Stimulated activated CD8-positive, alpha-beta memory T cell treated with anti-CD3 and anti-CD28 coated beads, Interleukin-15, amount 100 ng/mL, for 24 hours (primary cell): Measurements from ENCODE around the gene OLAH.
A peak's percentile ranks its signal among the peaks of the same experiment; 100 is the strongest.

Source experiments
- DNase-seq: peaks from one replicate; pipeline ENCODE4 v3.0.0-alpha.2; 2020; ENCODE audit warnings: low read depth

The OLAH gene

DNA sequence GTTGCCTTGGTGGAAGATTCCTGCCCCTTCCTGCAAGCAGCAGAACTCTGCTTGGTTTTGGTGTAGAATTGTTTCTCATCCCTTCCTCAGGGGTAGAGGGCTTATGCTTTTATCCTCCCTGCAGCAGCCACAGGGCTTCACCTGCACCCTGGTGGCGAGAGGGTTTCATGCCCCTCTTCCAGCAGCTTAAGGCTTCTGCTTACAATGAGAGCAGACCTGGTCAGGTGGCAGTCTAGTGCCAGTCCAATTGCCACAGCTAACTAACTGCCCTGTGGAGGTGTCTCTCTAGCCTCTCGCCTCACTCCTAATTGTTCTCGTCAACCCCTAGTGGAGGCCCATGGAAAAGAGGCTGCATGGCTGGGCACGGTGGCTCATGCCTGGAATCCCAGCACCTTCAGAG is 25.5 kb downstream of the OLAH start:
- DNase-seq = no peak

DNA sequence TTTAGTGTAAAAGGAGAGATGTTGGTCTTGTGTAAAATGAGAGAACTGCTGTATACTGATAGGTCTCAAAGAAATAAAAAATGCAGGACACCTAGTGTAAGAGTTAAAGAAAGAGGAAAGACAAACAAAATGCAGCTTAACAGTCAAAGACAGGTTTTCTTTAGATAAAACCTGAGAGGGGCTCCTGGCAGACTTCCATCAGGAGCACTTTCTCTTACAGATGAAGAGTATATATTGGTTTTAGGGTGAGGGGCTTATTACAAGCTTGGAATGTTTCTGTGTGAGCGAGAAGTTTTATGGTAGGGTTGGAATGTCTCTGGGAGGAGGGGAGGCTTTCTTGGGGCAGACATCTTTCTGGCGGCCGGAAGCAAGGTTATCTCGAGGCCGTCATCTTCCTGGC is 28.6 kb downstream of the OLAH start:
- DNase-seq = no peak

DNA sequence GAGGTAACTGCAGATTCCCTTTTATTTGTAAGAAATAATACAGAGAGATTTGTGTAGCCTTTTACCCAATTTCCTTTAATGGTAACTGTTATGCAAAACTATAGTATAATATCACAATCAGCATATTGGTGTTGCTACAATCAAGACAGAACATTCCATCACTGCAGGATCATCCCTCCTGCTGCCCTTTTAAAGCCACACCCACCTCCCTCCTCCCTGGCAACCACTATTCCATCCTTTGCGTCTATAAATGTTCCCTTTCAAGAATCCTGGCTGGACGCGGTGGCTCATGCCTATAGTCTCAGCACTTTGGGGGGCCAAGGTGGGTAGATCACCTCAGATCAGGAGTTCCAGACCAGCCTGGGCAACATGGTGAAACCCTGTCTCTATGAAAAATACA is 31.7 kb downstream of the OLAH start:
- DNase-seq = no peak

DNA sequence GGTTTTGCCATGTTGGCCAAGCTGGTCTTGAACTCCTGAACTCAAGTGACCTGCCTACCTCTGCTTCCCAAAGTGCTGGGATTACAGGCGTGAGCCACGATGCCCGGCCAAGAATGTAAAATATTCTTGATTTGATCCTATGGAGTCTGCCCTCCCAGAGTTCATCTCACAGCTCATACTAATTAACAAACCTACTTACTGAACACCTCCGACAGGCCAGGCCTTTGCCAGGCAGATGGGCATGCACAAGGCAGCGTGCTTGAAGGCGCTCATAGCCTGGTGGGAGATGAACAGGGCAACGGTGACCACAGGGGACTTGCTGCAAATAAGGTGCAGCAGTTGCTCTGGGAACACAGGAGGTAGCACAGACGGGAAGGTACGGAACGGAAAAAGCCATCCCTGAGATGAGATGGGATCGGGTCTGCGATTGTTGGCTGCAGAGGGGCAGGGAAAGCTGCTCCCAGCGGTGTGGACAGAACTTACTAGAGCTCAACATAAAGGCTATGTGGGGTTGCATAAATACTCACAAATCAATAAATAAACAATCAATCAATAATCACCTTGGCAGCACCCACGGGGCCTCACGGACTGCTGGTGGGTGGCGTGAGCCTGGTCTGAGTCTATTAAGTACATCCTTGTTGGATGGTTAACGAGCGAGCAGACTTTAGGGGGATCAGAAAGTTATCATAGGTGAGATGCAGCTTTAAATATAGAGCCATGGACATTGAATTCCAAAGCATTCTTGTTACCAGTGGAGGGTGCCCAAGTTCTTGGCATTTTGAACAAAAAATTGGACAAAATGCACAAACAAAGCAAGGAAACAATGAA is 40.1 kb downstream of the OLAH start:
- DNase-seq = no peak

DNA sequence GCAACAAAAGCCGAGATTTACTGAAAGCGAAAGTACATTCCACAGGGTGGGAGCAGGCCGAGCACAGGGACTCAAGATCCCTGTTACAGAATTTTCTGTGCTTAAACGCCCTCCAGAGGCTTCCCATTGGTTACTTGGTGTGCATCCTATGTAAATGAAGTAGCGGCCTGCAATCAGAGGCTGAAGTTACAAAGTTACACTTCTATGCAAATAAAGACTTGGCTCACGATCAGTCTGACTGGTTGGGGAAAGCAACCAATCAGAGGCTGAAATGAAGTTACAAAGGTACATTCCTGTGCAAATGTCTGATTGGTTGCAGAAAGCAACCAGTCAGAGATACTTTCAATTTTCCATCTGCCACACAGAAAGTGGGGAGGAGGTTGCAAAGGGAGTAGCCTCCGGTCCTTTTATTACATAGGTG is 40.8 kb downstream of the OLAH start:
- no peak for DNase-seq

DNA sequence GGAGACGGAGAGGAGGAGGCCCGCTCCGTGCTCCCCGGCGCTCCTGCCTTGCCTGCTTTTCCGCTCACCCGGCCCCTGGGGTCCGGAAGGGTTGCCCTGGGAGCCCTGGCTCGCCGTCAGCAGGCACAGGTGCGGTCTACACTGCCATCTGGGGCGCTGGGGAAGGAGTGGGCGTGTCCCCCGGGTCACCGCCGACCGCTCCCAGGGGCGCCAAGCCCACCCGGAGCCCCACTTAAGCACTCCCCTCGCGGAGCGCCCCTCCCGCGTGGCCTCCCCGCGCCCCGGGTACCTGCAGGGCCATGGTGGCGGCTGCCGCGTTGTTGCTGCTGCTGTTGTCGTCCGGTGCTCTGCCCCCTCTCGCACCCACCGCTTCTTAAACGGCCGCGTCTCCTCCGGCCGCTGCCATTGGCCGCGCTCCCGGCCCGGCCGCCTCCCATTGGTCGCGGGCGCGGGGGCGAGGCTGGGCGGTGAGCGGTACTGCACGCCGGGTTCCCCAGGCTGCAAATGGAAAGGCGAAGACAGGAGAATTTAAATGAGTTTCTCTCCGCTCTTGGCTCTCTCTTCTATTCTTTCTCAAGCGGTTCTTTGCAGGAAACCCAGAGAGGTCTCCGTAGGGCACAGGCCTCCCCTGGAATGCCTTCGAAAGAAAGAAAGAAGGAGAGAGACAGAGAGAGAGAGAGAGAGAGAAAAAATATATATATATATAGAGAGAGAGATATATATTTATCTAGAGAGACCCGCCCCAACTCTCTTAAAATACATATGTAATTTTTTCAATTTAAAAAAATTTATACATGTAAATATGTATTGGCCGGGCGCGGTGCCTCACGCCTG is 44.9 kb downstream of the OLAH start, which contains the start of gene ACBD7:
TSS of gene ACBD7 (minus strand) at position 349 of the 834 bp plus-strand sequence. CDS start at position 301, 48 bp downstream.
- peak; percentile 60 for DNase-seq

DNA sequence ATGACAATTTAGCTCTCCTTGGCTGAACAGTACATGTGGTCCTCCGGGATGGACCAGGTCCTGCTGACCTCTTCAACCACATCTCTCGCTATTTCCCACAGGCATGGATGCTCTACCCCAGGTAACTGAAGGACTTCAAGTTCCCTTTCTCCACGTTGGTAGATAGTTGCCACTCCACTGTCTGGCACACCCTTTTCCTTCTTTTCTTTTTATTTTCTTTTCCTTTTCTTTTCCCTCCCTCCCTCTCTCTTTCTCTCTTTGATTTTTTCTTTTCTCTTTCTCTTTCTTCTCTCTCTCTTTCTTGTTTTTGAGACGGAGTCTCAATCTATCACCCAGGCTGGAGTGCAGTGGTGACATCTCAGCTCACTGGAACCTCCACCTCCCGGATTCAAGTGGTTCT is 47.7 kb downstream of the OLAH start:
- no peak for DNase-seq

DNA sequence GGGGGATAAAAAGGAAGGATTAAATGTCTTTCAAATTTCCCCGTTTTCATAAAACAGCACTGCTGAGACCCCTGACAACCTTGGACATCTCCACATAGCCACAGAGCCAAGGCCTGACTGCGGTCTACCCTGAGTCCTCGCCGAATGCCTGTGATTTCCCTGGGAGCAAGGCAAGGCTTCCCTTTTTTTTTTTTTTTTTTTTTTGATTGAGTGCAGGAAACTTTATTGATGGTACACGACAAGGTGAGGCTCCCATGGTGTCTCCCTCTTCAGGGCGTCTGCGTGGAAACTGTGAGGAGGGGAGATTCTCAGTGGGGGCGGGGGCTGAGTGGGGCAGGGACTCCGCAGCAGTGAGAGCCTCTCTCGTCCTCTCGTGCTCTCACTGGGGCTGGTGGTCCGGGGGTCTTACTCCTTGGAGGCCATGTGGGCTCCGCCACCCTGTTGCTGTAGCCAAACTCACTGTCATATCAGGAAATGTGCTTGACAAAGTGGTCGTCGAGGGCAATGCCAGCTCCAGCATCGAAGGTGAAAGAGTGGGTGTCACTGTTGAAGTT is 49.2 kb downstream of the OLAH start:
- no peak for DNase-seq

DNA sequence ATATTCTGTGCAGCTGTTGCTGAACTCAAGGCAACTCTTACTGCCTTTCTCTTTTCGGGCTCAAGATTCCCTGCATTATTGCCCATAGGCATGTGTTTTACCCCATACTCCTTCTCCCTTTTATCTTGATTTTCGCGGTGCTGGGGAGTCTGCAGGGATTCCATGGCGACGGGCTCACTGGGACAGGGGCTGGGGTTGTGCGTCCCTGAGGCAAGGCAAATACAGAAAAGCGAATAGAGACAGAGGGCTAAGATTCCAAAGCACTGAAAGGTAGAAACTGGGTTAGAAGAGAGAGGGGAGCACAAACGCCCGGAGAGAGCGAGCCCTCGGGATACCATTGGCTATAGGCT is 52.9 kb downstream of the OLAH start:
- DNase-seq = no peak

DNA sequence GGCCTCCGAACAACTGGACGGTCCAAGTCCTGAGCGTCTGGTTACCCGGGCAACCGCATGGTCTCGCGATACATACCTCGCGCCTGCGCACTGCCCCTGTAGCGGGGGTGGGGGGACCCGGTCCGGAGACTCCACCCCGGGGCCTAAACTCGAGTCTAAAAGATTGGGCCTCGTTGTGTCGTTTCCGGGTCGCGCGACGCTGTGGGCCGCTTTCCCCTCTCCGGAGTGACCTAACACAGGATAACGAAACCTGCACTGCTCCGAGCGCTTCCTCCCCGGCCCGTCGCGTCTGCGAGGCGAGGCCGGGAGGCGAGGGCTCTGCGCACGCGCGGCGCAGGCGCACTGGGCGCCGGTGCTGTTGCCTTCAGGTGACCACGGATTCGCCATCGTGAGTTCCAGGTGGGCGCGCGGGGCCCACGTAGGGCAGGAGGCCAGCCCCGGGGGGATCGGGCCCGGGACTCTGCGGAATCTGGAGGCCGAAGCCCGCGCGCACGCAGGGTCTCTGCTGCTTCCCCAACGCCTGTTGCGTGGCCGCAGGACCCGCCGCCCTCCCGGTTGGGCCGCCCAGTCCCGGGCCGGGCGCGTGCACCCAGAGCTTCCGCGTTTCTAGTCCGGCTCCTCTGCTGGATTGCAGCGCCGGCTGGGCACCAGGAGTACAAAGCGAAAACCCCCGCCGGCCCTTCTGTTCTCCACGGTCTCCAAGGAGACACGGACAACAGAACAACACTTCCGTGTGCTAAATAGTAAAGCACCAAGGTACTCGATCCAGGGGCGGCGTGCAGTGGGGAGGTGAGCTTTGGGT is 53.5 kb downstream of the OLAH start, which contains the start of gene RPP38:
TSS of gene RPP38 (plus strand) at position 345 of the 802 bp plus-strand sequence. CDS start 5,960 bp downstream, outside the sequence.
- DNase-seq = peak; percentile 96

DNA sequence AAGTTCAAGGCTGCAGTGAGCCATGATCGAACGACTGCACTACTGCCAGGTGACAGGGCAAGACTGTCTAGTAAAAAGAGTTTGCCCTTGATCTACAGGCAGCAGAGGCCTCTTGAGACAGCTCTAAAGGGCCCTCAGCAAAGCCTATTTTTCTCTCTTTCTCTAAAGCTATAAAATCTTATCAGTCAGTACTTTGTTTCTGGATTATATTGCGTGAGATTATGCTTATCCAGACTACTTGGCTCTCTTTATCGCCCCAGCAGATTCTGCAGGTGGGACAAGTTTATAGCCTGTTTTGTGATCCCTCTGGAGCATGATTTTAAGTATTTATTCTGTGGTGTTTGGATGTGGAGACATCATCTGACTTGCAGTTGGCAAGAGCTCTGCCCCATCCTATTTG is 56.1 kb downstream of the OLAH start:
- no peak for DNase-seq

DNA sequence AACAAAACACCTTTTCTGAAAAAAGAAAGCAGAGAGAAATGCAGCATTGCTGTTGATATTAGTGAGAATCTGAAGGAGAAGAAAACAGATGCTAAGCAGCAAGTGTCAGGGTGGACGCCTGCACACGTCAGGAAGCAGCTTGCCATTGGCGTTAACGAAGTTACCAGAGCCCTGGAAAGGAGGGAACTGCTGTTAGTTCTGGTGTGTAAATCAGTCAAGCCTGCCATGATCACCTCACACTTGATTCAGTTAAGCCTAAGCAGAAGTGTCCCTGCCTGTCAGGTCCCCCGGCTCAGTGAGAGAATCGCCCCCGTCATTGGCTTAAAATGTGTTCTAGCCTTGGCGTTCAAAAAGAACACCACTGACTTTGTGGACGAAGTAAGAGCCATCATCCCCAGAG is 59.8 kb downstream of the OLAH start:
- DNase-seq = no peak

DNA sequence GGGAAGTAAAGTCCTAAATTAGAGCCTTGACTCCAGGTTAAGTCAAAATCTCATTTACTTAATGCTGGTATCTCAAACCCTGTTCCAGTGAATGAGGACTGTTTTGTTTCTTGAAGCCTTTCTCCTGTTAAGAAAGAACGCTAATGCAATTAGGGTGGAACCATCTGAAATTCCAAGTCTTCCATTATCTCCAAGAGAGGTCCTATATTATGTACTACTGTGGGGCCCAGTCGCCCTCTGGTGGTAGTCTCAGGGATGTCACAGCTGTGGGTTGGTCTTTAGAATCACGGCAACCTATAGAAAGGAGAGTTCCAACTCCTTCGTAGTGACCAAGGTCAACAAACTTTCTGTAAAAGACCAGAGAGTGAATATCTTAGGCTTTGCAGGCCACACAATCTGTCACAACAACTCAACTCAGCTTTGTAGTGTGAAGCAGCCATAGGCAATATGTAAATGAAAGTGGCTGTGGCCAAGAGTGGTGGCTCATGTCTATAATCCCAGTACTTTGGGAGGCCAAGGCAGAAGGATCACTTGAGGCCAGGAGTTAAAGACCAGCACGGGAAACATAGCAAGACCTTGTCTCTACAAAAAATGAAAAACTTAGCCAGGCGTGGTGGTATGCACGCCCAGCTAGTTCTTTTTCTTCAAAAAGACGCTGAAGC is 62.7 kb downstream of the OLAH start:
- DNase-seq = peak; percentile 40

DNA sequence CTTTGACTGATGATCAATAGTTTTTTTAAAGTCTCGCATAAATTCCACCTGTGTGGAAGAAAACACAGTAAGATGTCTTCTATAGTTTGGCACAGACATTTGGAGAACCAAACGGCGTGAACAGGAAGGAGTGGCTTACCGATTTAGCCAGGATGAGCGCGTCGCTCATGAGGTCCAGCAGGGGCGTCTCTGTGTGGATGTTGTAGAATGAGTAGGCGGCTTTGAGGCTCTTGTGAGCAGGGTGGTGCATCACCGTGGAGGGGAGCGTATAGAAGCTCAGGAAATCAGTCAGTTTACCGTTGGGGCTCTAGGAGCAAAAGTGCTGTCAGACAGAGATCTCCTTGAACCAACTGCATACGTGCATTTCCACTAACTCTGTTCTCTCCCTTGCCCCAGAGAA is 68.9 kb downstream of the OLAH start:
- DNase-seq = no peak

DNA sequence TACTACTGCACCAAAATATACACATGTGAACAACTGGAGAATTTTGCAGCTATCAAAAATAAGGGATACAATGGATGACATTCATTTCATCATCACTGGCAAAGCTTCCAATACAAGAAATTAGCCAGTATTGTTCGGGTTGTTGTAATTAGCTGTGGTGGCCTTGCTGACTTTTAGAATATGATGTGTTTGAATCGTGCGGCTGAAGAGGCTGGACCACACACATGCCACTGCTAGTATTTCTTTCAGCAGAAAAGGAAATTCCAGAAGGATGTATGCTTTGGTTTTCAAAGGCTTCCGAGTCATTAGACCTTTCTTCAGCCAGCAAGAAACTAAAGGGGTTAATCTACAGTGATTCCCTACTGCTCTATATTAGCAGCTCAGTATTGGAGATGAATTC is 70.0 kb downstream of the OLAH start:
- no peak for DNase-seq

DNA sequence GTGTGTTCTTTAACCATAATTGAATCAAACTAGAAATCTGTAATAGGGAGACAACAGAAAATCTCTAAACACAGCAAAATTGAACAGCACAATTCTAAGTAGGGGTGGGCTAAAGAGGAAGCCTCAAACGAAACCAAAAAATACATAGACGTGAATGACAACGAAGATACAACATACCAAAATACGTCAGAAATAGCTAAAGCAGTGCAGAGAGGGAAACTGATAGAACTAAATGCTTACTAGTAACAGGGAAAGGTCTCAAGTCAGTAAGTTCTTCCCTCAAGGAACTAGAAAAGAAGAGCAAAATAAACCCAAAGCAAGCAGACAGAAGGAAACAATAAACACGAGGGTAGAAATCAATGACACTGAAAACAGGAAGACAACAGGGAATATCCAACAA is 72.5 kb downstream of the OLAH start:
- DNase-seq = no peak

DNA sequence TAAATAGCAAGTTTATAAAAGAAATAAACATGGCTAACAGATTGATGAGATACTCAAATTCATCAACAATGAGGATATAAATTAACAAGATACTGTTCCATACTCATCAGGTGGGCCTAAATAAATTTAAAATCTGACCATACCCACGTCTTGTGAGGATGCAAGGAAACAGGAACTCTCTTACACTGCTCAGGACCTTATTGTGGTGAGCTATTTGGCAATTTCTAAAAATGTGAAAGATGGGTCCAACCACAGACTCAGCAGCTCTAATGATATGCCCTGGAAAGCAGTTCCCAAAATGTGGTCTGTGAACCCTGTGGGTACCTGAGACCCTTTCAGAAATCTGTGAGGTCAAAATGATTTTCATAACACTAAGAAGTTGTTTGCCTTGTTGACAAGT is 74.9 kb downstream of the OLAH start:
- no peak for DNase-seq

DNA sequence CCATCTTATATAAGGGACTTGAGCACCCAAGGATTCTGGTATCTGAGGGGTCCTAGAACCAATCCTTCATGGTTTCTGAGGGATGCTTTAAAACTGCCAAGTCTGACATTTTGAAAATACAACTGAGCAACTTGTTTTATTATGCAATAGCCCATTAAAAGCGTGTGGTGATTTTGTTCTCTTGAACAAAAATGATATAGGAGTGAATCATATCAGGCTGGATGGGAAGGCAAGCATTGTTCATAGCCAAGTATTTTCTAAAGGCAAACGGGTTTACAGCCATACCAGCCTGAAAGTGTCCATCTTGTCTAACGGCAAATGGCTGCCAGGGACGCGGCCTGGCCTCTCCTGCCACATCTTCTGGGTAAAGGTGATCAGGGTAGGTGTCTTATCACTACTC is 76.8 kb downstream of the OLAH start:
- DNase-seq = no peak

DNA sequence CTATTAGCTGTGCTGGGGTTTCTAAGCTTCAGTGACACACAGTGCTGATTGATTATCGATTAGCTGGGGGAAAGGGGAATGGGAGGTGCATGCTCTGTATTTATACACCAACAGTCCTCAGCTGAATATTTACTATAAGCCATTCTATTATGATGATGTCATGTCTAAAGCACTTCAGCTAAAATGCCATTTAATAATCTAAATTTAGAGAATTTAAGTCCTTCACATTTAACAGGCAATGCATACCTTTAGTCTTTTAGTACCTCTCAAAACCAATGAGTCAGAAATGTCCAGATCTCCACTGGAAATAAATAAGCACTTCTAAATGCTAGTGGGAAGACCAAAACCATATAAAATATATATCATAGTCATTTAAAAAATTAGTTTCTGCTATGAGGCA is 78.0 kb downstream of the OLAH start:
- DNase-seq = no peak

DNA sequence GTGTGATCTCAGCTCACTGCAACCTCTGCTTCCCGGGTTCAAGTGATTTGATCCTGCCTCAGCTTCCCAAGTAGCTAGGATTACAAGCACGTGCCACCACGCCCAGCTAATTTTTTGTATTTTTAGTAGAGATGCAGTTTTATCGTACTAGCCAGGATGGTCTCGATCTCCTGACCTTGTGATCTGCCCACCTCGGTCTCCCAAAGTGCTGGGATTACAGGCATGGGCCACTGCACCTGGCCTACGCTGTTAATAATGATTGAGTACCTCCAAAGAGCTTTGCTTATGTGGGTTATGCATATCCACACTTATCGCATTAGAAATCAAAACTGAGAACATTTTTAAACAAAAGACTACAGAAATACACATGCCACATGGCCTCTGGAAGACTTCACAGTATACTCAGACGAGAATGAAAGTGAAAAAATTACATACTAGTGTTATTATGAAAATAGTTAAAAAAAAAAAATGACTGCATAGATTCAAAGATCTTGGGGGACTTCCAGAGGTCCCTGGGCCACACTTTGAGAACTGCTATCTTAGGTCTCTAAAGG is 78.8 kb downstream of the OLAH start:
- DNase-seq = no peak
